ENCODE measurements around the gene RBM17.
"Not testable (repeated sequence)": the region's sequence is repeated elsewhere in the genome, so short reads cannot be mapped to it uniquely, and the experiment has no call there.

RBM17 gene

GRCh38 chr10:6136215-6137201, 47.7 kb downstream of the RBM17 start:
- peak; percentile 64 for DNase-seq (ENCODE audit: low read depth)

DNA sequence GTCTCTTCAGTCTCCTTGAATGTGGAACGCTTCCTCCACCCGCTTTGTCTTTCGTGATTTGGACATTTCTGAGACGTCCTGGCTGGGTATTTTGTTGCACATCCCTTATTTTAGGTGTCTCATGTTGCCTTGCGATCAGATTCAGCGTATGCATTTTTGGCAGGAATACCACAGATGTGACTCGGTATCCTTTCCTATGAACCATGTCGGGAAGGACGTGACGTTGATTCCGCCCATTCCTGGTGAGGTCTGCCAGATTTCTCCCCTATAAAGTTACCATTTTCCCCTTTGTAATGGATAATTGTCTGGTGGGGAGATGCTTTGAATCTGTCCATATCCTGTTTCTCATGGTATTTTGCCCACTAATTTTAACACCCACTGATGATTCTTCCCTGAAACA, 49.6 kb downstream of the RBM17 start:
- DNase-seq (ENCODE audit: low read depth) = peak; percentile 53

DNA sequence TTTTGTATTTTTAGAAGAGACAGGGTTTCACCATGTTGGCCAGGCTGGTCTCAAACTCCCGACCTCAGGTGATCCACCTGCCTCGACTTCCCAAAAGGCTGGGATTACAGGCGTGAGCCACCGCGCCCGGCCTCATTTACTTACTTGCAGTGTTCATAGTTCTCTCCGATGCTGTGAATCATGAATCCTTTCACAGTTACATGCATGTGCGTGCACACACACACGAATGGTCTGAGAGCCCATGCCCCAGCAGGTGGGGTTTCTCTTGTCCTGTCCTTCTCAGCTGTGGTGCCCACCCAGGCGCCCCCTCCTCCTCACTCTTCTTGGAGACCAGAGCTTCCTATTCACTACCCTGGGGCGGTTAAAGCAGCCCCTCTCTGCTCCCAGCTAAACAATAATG, 50.6 kb downstream of the RBM17 start:
- no peak for DNase-seq (ENCODE audit: low read depth)

- no peak for DNase-seq (ENCODE audit: low read depth)
Observed at GRCh38 chr10:6140141-6140841, 51.5 kb downstream of the RBM17 start.

GRCh38 chr10:6140965-6141295, 52.1 kb downstream of the RBM17 start:
- no peak for DNase-seq (ENCODE audit: low read depth)

DNA sequence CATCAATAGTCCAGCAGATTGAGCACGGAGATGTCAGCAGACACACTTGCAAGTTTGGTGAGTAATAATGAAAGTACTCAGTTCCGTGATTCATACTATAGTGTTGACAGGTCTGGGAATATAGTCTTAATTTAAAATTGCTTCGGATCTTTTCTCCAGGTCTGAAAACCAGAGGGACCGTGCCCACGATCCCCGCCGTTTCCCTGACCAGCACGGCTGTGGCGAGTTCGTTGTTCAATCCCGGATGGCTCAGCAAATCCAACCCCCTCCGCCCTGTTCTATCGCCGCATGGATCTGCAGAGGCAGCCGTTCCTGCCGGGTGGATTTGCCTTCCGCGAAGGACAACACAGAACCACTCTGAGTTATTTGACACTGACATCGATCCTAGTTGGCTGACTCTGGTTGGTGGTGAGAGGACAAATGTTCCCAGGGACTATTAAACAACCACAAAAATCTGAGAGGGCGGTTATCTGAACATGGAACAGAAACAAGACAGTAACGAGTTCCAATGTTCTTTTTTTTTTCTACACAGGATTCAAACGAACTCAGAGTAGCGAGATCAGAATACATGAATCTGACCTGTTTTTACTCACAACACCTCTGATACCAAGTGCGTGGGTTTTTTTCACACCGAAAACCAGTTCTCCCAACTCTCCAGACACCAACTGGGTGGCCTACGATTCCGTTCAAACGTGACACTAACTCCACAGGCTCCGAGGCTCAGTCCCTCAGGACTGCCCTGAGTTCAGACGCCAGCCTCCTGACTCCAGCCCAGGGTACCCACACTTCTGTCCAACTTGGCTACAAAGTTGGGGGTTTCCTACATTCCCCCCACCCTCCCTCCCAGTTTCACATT, 52.7 kb downstream of the RBM17 start:
- DNase-seq (ENCODE audit: low read depth) = peak; percentile 86

GRCh38 chr10:6142186-6142585, 53.4 kb downstream of the RBM17 start:
- not testable (repeated sequence) for DNase-seq (ENCODE audit: low read depth)

DNA sequence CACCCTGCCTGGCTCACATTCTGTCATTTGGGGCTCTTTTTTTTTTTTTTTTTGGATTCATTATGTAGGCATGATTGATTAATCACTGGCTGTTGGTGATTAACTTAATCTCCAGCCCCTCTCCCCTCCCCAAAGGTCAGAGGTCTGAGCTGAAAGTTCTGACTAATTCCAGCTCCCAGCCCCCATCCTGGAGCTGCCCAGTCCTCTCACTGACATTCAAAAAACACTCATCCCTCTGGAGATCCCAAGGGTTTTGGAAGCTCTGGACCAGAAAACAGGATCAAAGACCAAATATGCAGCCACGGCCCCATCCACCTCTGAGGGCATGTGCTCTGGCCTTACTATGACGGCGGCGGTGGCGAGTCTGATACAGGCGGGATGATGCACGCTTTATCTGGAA, 53.8 kb downstream of the RBM17 start:
- DNase-seq (ENCODE audit: low read depth) = no peak

- DNase-seq (ENCODE audit: low read depth) = no peak
Observed at GRCh38 chr10:6143181-6143580, 54.3 kb downstream of the RBM17 start.

- DNase-seq (ENCODE audit: low read depth) = peak; percentile 88
Observed at GRCh38 chr10:6144406-6145165, 55.8 kb downstream of the RBM17 start.

DNA sequence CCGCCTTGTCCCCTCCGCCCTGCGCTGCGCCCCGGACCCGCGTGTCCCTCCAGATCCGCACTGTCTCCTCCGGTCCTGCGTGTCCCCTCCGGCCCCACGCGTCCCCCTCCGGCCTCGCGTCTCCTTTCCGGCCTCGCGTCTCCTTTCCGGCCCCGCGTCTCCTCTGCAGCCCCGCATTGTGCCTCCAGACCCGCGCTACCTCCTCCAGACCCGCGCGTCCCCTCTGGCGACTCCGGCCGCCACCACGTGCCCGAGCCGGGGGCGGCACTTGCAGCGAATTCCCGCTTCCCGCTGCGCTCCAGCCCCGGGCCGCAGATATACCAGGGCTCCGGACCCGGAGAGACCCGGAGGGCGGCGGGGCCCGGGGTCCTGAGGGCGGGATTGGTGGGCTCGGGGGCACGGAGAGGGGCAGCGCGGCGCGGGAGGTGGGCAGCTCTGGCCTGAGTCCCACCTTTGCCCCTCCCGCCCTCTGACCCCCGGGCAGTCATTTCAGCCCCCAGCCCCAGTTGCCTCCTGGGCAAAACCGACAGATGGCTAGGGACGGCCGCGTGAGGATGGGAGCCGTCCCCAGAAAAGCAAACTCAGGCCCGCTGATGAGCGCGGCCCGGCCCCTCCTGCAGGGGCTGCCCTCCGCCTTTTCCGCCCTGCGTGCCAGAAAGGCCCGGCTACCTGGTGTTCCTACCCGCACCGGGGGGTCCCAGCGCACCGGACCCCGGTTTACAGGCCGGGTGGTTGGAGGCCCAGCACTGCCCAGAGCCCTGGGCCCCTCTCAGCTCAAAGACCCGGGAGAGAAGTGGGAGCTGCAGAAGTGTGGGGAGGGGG, 56.5 kb downstream of the RBM17 start:
- DNase-seq (ENCODE audit: low read depth) = no peak

- DNase-seq (ENCODE audit: low read depth) = no peak
Observed at GRCh38 chr10:6146013-6146785, 57.4 kb downstream of the RBM17 start.

DNA sequence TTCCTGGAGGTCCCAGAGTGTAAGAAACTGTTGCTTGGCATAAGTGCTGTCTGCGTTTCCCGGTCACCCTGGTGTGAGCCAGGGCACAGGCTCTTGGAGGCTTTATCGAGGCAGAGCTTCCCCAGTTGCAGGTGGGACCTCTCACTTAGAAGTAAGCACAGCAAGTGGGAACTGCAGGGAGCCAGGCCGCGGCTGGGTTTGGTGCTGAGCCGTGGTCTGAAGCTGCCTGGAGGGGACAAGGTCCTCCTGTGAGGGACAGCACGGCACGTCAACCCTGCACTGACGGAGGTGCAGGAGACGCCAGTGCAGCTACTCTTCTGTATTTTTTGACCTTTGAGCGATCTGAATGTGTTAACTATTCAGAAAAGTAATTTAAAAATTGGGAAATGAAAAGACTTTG, 58.1 kb downstream of the RBM17 start:
- no peak for DNase-seq (ENCODE audit: low read depth)

GRCh38 chr10:6148251-6148701, 59.4 kb downstream of the RBM17 start:
- no peak for DNase-seq (ENCODE audit: low read depth)

DNA sequence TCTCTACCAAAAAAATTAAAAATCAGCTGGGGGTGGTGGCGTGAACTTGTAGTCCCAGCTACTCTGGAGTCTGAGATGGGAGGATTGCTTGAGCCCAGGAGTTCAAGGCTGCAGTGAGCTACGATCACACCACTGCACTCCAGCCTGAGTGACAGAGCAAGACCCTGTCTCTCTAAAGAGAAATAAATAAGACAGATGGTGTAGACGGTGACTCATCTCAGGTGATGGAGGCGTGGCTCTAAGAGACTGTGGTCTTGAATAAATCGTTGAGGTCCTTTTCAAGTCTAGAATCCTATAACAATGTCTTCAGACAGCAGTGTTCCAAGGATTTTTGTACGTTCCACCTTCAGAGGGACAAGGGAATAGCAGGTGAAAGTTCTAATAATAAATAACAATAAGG, 60.1 kb downstream of the RBM17 start:
- DNase-seq (ENCODE audit: low read depth) = no peak

DNA sequence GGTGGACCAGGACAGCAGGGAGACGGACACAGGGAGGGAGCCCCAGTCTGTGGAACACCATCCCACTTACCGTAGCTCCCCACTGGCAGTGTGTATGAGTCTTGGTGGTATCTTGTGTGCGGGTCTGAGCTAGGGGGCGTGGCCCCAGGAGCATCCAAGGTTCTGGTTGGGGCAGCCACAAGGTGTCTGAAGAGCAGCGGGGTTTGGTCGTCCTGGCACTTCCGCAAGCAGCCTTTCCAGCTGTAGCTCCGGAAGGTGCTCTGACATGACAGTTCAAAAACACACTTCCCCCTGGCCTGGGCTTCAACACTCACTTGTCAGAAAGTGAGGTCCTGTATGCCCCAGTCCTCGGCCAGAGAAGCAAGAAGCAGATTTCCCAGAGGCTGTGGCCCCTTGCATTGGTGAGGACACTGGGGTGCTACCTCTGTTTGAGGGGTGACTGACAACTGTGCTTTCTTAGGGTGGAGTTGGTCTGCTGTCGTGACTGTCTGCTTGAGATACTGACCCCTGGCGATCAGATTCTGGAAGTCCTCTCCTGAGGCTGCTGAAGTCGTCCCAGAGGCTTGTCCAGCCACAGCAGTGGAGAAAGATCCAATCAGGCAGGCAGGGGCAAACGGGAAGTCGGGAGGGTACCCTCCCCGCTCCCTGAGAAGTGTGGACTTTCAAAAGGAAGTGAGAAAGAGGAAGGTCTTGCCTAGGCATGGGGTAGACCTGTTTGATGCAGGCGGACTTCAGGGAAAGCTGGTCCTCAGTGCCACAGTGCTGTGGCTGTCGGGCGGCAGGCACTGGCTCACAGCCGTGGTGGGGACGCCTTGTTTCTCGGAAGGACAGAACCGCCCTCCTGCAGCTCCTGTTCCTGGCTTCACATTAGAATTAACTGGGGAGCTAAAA, 62.5 kb downstream of the RBM17 start:
- DNase-seq (ENCODE audit: low read depth) = peak; percentile 64

- DNase-seq (ENCODE audit: low read depth) = no peak
Observed at GRCh38 chr10:6153845-6154244, 65.0 kb downstream of the RBM17 start.

- no peak for DNase-seq (ENCODE audit: low read depth)
Observed at GRCh38 chr10:6154566-6154965, 65.7 kb downstream of the RBM17 start.

- no peak for DNase-seq (ENCODE audit: low read depth)
Observed at GRCh38 chr10:6158276-6158675, 69.4 kb downstream of the RBM17 start.
